NOMO-1 treated with DMSO at 0.1 percent for 48 hours (cell line): ENCODE data around the gene KRT3.

ENCODE experiments used
- DNase-seq: peaks from one replicate; lab custom pipeline; 2025; ENCODE audit not compliant: unreplicated experiment; lab: John Stamatoyannopoulos, UW

KRT3 gene

GRCh38 chr12:52783563-52784316 lies 12.2 kb downstream of the KRT3 start:
- DNase-seq, result no peak

DNA sequence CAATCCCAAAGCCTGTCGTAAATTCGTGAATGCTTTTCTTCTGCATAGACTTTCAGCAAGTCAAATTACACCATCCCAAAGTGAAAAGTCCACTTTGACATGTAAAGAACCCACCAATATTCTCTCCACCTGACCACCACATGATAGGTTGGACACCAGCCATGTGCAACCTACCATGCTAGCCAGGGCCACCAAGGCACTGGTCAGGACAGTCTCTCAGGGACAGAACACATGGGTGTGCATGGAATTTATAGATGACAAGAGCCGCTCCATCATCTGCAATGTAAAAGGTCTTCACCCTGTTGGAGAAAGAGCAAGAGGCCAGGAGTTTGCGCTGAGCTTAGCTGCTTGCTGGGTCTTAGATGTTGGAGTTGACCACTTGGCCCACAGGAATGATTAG lies 13.4 kb downstream of the KRT3 start:
- DNase-seq, result no peak

- no peak for DNase-seq
These were observed 14.4 kb downstream of the KRT3 start for GRCh38 chr12:52781399-52782082.

DNA sequence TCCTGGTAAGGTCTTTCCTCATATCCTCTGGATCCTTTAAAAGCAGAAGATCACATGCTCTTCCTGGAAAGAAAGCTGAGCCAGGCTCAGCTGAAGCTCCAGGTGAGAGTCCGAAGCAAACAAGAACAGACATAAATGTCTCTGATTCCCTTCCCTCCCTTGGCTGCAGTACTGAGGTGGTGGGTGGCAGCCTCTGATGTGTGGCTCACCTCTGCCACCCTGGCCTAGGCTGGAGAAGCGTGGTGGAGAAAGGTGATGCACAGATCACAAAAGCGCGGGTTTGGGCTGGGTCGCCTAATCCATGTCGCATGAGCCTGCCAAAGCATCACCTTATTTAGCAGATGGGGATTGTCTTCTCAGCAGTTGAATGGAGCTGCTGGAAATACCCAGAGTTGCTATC lies 16.0 kb downstream of the KRT3 start:
- no peak for DNase-seq

DNA sequence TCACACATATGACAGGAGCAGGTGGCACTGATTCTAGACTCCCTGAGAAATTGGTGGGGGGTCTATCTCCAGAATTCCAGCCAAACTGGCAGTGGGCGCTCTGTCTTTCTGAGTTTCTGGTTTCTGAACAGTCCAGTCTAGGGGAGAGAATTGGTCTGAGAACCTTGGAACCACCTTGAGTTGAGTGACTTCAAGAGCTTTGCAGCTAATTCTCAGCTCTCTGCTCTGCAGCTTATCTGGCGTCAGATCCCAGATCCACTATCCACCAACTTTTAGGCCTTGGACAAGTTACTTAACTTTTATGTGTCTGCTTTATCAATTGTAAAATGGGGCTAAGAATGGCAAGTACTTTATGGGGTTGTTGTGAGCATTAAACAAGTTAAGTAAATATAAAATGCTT lies 17.1 kb downstream of the KRT3 start:
- no peak for DNase-seq

DNA sequence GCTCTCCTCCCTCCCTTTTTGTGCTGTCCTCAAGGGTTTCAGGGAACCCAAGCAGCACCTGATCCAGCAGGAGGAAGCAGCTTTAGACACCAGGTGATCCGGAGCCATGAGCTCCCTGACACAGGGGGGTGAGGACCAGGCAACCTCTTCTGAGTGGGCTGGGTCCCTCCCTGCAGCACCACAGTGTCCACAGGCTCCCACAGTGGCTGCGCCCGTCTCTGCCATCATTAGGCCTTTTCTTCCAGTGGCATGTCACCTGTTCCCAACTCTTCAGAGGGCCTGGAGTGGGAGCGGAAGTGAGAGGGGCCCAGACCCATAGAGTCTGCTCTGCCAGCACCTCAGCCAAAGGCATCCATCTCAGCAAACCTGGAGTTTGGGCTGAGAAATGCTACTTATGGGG lies 18.4 kb downstream of the KRT3 start:
- DNase-seq, result no peak

DNA sequence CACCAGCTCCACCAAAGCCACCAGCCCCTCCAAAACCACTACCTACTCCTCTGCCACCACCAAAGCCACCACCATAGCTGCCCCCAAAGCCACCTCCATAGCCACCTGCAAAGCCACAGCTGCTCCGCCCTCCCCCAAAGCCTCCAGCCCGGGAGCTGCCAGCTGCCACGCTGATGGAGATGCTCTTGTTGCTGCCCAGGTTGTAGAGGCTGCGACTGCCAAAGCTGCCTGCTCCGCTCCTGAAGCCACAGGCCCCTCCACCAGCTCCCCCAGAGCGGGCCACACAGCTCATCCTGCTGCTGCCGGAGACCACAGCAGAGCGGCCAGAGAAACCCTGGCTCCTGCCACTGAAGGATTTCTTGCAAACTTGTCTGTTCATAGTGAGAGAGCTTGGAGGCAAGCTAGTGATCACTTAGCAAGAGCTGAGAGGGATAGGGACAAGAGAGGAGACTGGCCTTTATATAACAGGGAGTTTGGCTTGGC lies 19.0 kb downstream of the KRT3 start, which contains the start of gene KRT76:
KRT76 (minus strand) TSS at position 433 of the 483 bp plus-strand sequence; CDS start at position 379, 54 bp downstream.
- no peak for DNase-seq

DNA sequence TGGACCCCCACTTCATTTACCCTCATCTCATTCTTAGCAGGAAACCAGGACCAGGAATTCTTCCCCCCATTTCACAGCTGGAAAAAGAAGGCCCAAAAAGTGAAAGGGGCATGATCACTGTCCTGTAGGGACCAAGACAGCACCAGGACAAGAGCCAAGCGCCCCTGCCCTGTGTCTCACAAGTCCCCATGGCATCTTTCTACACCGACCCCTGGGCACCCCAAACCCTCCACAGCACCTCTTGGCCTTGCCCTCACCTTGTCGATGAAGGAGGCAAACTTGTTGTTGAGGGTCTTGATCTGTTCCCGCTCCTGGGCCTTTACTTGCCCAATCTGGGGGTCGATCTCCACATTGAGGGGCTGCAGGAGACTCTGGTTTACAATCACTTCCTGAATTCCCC lies 19.5 kb downstream of the KRT3 start:
- no peak for DNase-seq

DNA sequence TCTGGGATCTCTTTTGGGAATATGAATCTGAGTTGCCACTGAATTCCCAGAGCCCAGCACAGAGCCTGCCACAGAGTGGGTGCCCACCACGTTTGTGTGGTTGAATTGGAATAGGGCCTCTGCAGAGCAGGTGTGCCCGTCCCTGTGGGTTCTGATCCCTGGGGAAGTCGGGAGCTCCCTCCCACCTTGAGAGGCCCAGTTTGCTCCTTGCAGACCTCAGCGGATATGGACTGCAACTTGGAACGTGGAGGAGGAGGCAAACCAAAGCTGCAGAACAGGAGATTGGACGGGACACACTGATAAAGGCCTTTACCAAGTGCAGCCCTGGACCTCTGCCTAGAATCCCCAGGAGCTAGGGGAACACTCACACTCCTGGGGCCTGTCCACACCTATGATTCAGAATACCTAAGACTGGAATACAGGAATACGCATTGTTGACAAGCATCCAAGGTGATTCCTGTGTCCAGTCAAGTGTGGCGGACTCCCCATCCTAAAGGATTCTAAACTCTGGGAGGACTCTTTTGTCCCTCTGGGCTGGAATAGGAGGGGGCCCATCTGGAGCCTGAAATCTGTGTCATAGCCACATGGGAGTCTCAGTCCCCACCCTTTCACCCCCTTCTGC lies 21.2 kb downstream of the KRT3 start:
- no peak for DNase-seq

GRCh38 chr12:52772772-52773171 lies 23.1 kb downstream of the KRT3 start:
- no peak for DNase-seq

GRCh38 chr12:52772188-52772587 lies 23.7 kb downstream of the KRT3 start:
- DNase-seq, result no peak

GRCh38 chr12:52771505-52771904 lies 24.4 kb downstream of the KRT3 start:
- DNase-seq, result no peak

DNA sequence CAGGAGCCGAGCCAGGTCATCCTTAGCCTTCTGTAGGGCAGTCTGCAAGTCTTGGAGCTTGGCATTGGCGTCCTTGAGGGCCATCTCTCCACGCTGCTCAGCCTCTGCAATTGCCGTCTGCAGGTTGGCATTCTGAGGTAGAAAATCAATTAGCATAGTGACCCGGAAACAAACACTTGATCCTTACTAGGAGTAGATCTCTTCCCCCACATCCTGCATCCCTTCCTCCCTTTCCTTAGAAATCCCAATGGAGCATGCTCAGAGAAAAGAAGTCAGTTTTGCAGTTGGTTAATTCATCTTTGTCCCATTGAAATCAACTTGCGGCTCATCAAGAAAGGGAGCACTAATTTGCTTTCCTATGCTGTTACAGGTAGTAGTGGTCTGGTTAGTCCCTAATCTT lies 24.8 kb downstream of the KRT3 start:
- no peak for DNase-seq

GRCh38 chr12:52769946-52770345 lies 26.0 kb downstream of the KRT3 start:
- DNase-seq, result no peak

DNA sequence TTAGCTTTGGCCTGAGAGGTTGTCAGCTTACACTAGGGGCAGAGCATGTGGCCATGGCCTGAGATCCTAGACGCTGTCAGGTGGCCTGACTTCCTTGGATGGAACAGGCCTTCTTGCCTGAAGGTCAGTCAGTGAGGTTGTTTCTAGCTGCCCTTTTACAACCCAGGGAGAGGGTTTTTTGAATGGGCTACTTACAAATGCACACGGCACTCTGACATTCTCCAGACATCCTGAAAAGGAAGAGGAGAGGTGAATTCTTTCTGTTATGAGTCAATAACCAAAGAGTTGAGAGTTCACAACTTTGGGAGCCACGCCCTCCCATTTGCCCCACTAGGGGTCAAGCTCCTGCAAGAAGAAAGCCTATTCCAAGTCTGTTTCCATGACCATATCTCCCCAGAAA lies 26.6 kb downstream of the KRT3 start:
- DNase-seq, result no peak

GRCh38 chr12:52768479-52769200 lies 27.3 kb downstream of the KRT3 start:
- no peak for DNase-seq

GRCh38 chr12:52767427-52767826 lies 28.5 kb downstream of the KRT3 start:
- DNase-seq, result no peak

DNA sequence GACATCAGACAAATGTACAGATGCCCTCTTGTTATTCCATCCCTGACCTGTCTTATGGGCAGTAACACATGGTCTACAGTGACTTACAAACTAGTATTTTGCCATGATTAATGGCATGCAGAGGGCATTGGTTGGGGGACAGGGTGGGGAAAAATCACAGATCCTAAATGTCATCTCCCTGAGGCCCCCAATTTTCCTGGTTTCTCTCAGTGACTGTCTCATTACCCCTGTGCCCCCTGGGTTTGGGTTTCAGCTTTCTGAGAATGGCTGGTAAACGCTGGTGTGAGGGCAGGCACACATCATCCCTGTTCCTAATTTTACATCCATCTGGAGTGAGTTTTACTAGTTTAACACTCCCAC lies 28.9 kb downstream of the KRT3 start:
- no peak for DNase-seq

GRCh38 chr12:52766351-52767019 lies 29.4 kb downstream of the KRT3 start:
- DNase-seq, result no peak

DNA sequence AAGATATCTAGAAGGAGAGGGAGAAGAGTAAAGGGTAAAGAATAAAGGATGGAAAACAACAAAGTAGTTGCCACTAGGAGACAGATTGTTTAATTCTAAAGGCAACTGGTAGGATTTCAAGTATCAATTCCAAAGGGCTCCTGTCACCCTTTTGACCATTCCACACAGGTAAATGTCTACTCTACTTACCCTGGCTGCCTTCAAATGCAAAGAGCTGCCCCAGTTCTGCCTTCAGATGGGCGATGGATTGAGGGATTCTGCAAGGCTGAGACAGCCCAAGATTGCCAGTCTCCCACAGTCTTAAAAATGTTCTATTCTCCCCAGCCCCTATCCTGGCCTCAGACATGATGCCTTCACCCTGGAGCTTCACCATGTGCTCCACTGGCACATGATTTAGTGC lies 30.2 kb downstream of the KRT3 start:
- DNase-seq, result no peak

GRCh38 chr12:52763991-52764390 lies 31.9 kb downstream of the KRT3 start:
- no peak for DNase-seq
